H1 (cell line): ENCODE measurements around the gene PARP15. TPM values are rescaled to one million over a fixed set of nuclear protein-coding genes. Genes with fewer than 3 reads are reported as not detected.
A peak's percentile ranks its signal among the peaks of the same experiment; 100 is the strongest.

ENCODE experiments used
- CTCF ChIA-PET: fragments of 300-600 bp; sonication (Branson Sonifier 250); formaldehyde crosslinking; loops from one replicate; lab custom pipeline; 2021; ENCODE audit not compliant: partially characterized antibody; lab: Charles Lee
- POLR2A ChIA-PET: fragments of 300-600 bp; sonication (Branson Sonifier 250); formaldehyde crosslinking; loops from one replicate; lab custom pipeline; 2021; ENCODE audit warnings: inconsistent platforms; ENCODE audit not compliant: partially characterized antibody; lab: Charles Lee
- DNase-seq, 2 experiments: peaks; one replicate each; pipeline versions ENCODE4 v3.0.0 to v3.0.0-alpha.2; 2010 to 2022; ENCODE audit warnings: low spot score in 2 of 2, low read depth in 1 of 2, mixed read lengths in 1 of 2
- FAIRE-seq: peaks from 2 replicates; lab custom pipeline; 2011; peaks lifted over from hg19 to GRCh38; lab: Jason Lieb, UNC
- H2AFZ ChIP-seq: 2 replicates; pipeline ENCODE4 v1.8.1; 2012; ENCODE audit warnings: low read length, inconsistent platforms
- H2AK5ac ChIP-seq: 2 replicates; pipeline ENCODE4 v1.6.1; 2013; ENCODE audit warnings: low read depth, low read length
- H2BK120ac ChIP-seq: replicated peaks from 2 replicates; pipeline ENCODE3; 2013; ENCODE audit warnings: low read depth, low read length, inconsistent platforms
- H2BK12ac ChIP-seq: 2 replicates; pipeline ENCODE4 v1.6.1; 2013; ENCODE audit warnings: low read depth, low read length
- H2BK15ac ChIP-seq: 2 replicates; pipeline ENCODE4 v1.6.1; 2013; ENCODE audit warnings: low read length
- H2BK20ac ChIP-seq: 2 replicates; pipeline ENCODE4 v1.6.1; 2013; ENCODE audit warnings: low read length
- H2BK5ac ChIP-seq: 2 replicates; pipeline ENCODE4 v1.6.1; 2013; ENCODE audit warnings: low read depth, low read length
- H3K14ac ChIP-seq: 2 replicates; pipeline ENCODE4 v1.6.1; 2013; ENCODE audit warnings: inconsistent platforms; ENCODE audit not compliant: insufficient read length
- H3K18ac ChIP-seq: 2 replicates; pipeline ENCODE4 v1.6.1; 2013; ENCODE audit warnings: low read length; ENCODE audit errors: extremely low read depth
- H3K23ac ChIP-seq: 2 replicates; pipeline ENCODE4 v1.6.1; 2013; ENCODE audit warnings: inconsistent platforms; ENCODE audit not compliant: insufficient read length
- H3K23me2 ChIP-seq: 2 replicates; pipeline ENCODE4 v1.6.1; 2013; ENCODE audit warnings: low read depth, low read length
- H3K27ac ChIP-seq: 2 replicates; pipeline ENCODE4 v1.6.1; 2011; ENCODE audit warnings: low read depth, low read length, inconsistent platforms
- H3K27me3 ChIP-seq, 4 experiments: replicated peaks in 1 of 4; 1 replicate in 1 of 4; 2 replicates in 3 of 4; pipeline versions ENCODE4 v1.6.1 to v1.8.1; 2011 to 2013; ENCODE audit warnings: low read length in 3 of 4, mild to moderate bottlenecking in 3 of 4, inconsistent platforms in 2 of 4, mixed read lengths in 2 of 4, moderate library complexity in 1 of 4; ENCODE audit not compliant: control insufficient read depth in 3 of 4, insufficient read depth in 3 of 4; ENCODE audit errors: extremely low read depth in 1 of 4
- H3K36me3 ChIP-seq, 4 experiments: 2 replicates each; pipeline versions ENCODE4 v1.6.1 to v1.8.1; 2011 to 2013; ENCODE audit warnings: mild to moderate bottlenecking in 4 of 4, low read length in 3 of 4, moderate library complexity in 2 of 4, control low read depth in 1 of 4, inconsistent platforms in 1 of 4; ENCODE audit not compliant: insufficient read depth in 4 of 4, control insufficient read depth in 2 of 4
- H3K4ac ChIP-seq: replicated peaks from 2 replicates; pipeline ENCODE3; 2013; ENCODE audit warnings: low read length, low read depth, mixed read lengths, inconsistent platforms; ENCODE audit not compliant: insufficient read length
- H3K4me1 ChIP-seq, 4 experiments: replicated peaks in 1 of 4; 1 replicate in 1 of 4; 2 replicates in 3 of 4; pipeline versions ENCODE4 v1.6.1 to v1.8.1; 2011 to 2013; ENCODE audit warnings: low read length in 3 of 4, inconsistent platforms in 2 of 4, mixed read lengths in 1 of 4; ENCODE audit not compliant: insufficient read depth in 4 of 4, control insufficient read depth in 3 of 4
- H3K4me2 ChIP-seq, 2 experiments: 2 replicates each; pipeline versions ENCODE4 v1.6.1 to v1.8.1; 2011 to 2013; ENCODE audit warnings: low read depth in 2 of 2, low read length in 2 of 2, control low read depth in 1 of 2, inconsistent platforms in 1 of 2, mild to moderate bottlenecking in 1 of 2; ENCODE audit not compliant: insufficient read depth in 1 of 2
- H3K4me3 ChIP-seq, 4 experiments: fragments of 200-600, 300-600 bp in 1 of 4; sonication (generic), shearing (Covaris generic), sonication (Bioruptor Twin) in 1 of 4; 2 replicates each; pipeline versions ENCODE4 v1.5.1 to v1.8.1; 2011 to 2016; ENCODE audit warnings: low read length in 4 of 4, low read depth in 3 of 4, control low read depth in 2 of 4, inconsistent platforms in 2 of 4, mild to moderate bottlenecking in 2 of 4, mixed read lengths in 1 of 4, moderate library complexity in 1 of 4; ENCODE audit not compliant: insufficient read depth in 2 of 4; ENCODE audit errors: extremely low read depth in 1 of 4
- H3K56ac ChIP-seq: replicated peaks from 2 replicates; pipeline ENCODE3; 2013; ENCODE audit warnings: low read depth, mild to moderate bottlenecking, mixed read lengths, low read length, inconsistent platforms; ENCODE audit not compliant: insufficient read length
- H3K79me1 ChIP-seq: 2 replicates; pipeline ENCODE4 v1.6.1; 2013; ENCODE audit warnings: low read depth, low read length, control low read depth
- H3K79me2 ChIP-seq, 2 experiments: 2 replicates each; pipeline versions ENCODE4 v1.6.1 to v1.8.1; 2012 to 2013; ENCODE audit warnings: low read length in 2 of 2, mild to moderate bottlenecking in 2 of 2, inconsistent platforms in 1 of 2; ENCODE audit not compliant: insufficient read depth in 2 of 2, control insufficient read depth in 1 of 2
- H3K9ac ChIP-seq, 4 experiments: replicated peaks in 1 of 4; 1 replicate in 1 of 4; 2 replicates in 3 of 4; pipeline versions ENCODE4 v1.6.1 to v1.8.1; 2011 to 2013; ENCODE audit warnings: low read depth in 3 of 4, low read length in 3 of 4, control low read depth in 2 of 4, mild to moderate bottlenecking in 2 of 4, moderate library complexity in 2 of 4, inconsistent platforms in 1 of 4; ENCODE audit errors: extremely low read depth in 1 of 4
- H3K9me3 ChIP-seq, 2 experiments: 2 replicates each; pipeline versions ENCODE4 v1.6.1 to v1.8.1; 2012 to 2013; ENCODE audit warnings: mild to moderate bottlenecking in 2 of 2, moderate library complexity in 2 of 2, control low read depth in 1 of 2, inconsistent platforms in 1 of 2, low read depth in 1 of 2, low read length in 1 of 2, mixed read lengths in 1 of 2; ENCODE audit not compliant: insufficient read depth in 2 of 2
- H4K20me1 ChIP-seq, 2 experiments: replicated peaks in 1 of 2; 2 replicates each; pipeline versions ENCODE3 to v1.8.1; 2011 to 2013; ENCODE audit warnings: inconsistent platforms in 2 of 2, low read length in 2 of 2, mild to moderate bottlenecking in 1 of 2; ENCODE audit not compliant: insufficient read depth in 2 of 2, control insufficient read depth in 1 of 2
- H4K5ac ChIP-seq: 2 replicates; pipeline ENCODE4 v1.6.1; 2013; ENCODE audit warnings: low read length, low read depth, mixed read lengths, inconsistent platforms; ENCODE audit not compliant: insufficient read length
- H4K8ac ChIP-seq: 2 replicates; pipeline ENCODE4 v1.8.0; 2013; ENCODE audit warnings: mild to moderate bottlenecking, moderate library complexity, low read length, inconsistent platforms; ENCODE audit not compliant: insufficient read depth; ENCODE audit errors: extremely low read depth
- H4K91ac ChIP-seq: replicated peaks from 2 replicates; pipeline ENCODE3; 2013; ENCODE audit warnings: low read length, mixed read lengths, inconsistent platforms; ENCODE audit not compliant: insufficient read length
- ASH2L ChIP-seq: fragments of 200-600, 300-600 bp; sonication (generic); IDR thresholded peaks from one replicate; pipeline ENCODE4 v1.7.1; 2017; ENCODE audit warnings: low read length
- RBBP5 ChIP-seq: IDR thresholded peaks from 2 replicates; pipeline ENCODE4 v1.7.1; 2012; ENCODE audit warnings: low read depth, mild to moderate bottlenecking, inconsistent platforms, low read length, moderate library complexity, borderline replicate concordance
- RFX5 ChIP-seq: IDR thresholded peaks from 2 replicates; pipeline ENCODE4 v1.6.1; 2011; ENCODE audit warnings: low read depth, low read length, improper control_type of control experiment, borderline replicate concordance
- SIN3A ChIP-seq, 2 experiments: IDR thresholded peaks in 1 of 2; conservative IDR thresholded peaks in 1 of 2; 2 replicates each; pipeline ENCODE4 v1.6.1; 2011 to 2012; ENCODE audit warnings: low read length in 2 of 2, improper control_type of control experiment in 1 of 2, low read depth in 1 of 2, mild to moderate bottlenecking in 1 of 2
- WGBS, 2 experiments: shearing (Covaris generic) in 1 of 2; methylation state at CpG; one replicate each; pipeline versions ENCODE4 v1.1.6 to v1.1.7; 2013 to 2015; ENCODE audit warnings: low lambda C conversion rate in 2 of 2, mixed read lengths in 2 of 2, inconsistent platforms in 1 of 2, low coverage in 1 of 2, missing lambda C conversion rate in 1 of 2; ENCODE audit not compliant: insufficient replicate concordance in 2 of 2, insufficient coverage in 1 of 2, insufficient read length in 1 of 2; ENCODE audit errors: extremely low coverage in 1 of 2, missing lambda C conversion rate in 1 of 2; 5-methylcytosine and 5-hydroxymethylcytosine counted together
- polyA plus RNA-seq, 7 experiments: library from polyadenylated mRNA; depleted of rRNA in 3 of 7; stranded (reverse) in 5 of 7; unstranded in 2 of 7; fragments of >200 nt in 5 of 7; fragments of 200-250 nt in 2 of 7; gene quantifications; 1 replicate in 5 of 7; 2 replicates in 1 of 7; 4 replicates in 1 of 7; pipeline versions ENCODE4 v1.2.1 to v1.2.3, GENCODE V29; 2011 to 2013; ENCODE audit warnings: missing spikeins in 2 of 7, mixed read lengths in 2 of 7
- total RNA-seq: library from RNA; stranded (reverse); fragmentation: NEBNext Ultra II Directional; extraction: Animal tissue kit (Norgen Biotek cat#: 25700); gene quantifications from 2 replicates; pipeline ENCODE4 v1.2.1, GENCODE V29; 2021

Gene PARP15
- total and polyA plus RNA-seq, 2 of the 8 experiments (the other 6 are each of a cell fraction or from before 2014, with no cell fraction given) = 0.37 to 0.45 TPM

DNA sequence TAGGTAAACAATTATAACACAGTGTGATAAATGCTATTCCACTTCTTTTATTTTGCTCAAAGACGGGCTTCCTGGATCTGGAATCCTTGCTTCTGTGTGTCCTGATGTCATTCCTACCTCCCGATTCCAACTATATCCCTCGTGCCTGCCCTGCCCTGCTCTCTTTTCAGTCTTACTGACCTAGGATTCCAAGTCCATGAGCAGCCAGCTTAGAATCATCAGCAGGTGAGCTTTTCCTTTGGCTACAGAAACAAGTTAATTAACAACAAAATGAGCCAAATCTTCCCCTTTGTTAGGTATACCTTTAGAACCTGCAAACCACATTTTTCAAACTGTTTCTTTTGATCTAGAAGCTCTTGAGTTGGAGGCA lies 40.8 kb upstream of the PARP15 start:
- Histone ChIP-seq H3K4me1 (peaks cover 0 to 7% (median 2%) of the 10 kb centered on the region in 4 experiments; a peak in 3 of 7 replicates), H4K8ac (no peak overlapping the region), H3K56ac (no peak overlapping the region), H2AK5ac (no peak overlapping the region), H4K91ac (no peak overlapping the region), H3K14ac (no peak overlapping the region), H3K27me3 (no peaks in the 10 kb centered on the region), H3K9me3 (no peaks in the 10 kb centered on the region; a peak in 1 of 4 replicates), H2BK12ac (no peak overlapping the region), H4K20me1 (no peaks in the 10 kb centered on the region), H3K36me3 (no peaks in the 10 kb centered on the region), H3K23me2 (no peaks in the 10 kb centered on the region), H2BK15ac (no peak overlapping the region), H2AFZ (no peak overlapping the region), H2BK120ac (no peak overlapping the region), H3K27ac (no peak overlapping the region), H3K4me3 (peak overlapping the region in 1 of 4 experiments; percentile 10; a peak in 1 of 8 replicates), H3K9ac (no peak overlapping the region), H3K4me2 (peak overlapping the region; percentile 22 to 33; a peak in 2 of 4 replicates), H3K18ac (no peak overlapping the region), H3K79me1 (no peaks in the 10 kb centered on the region), H4K5ac (no peak overlapping the region), H3K79me2 (no peaks in the 10 kb centered on the region), H2BK5ac (no peak overlapping the region), H3K4ac (no peak overlapping the region), H3K23ac (no peak overlapping the region), H2BK20ac (no peak overlapping the region)
- peak; percentile 90 for FAIRE-seq
- CTCF ChIA-PET = interaction anchor here (1.4 to 2.4 kb wide), 4 partner anchors 14 to 143 kb away, joined by 3 to 6 read pairs (median 4); no protein-coding TSS in a partner anchor
- WGBS, 2 experiments = 57% methylated on average over 3 of the region's 3 CpGs; no CpG with 5 or more reads in 1 of the 2 experiments
- DNase-seq = no peak
- POLR2A ChIA-PET = interaction anchor here (1.6 kb wide), 1 partner anchor 21 kb away, joined by 7 read pairs; the partner anchor contains the start of gene KPNA1
- TF ChIP-seq ASH2L (no peak), RFX5 (no peak), RBBP5 (no peak), SIN3A (conservative IDR thresholded peaks at IDR 0.05 in 1 of 2, IDR thresholded peaks at IDR 0.05 in 1 of 2; ENCODE audit: low read depth in 1 of 2, low read length in 2 of 2) (no peak)
